ENCODE measurements around the gene SLC35E4.
"Not testable (repeated sequence)": the region's sequence is repeated elsewhere in the genome, so short reads cannot be mapped to it uniquely, and the experiment has no call there.

The SLC35E4 gene

DNA sequence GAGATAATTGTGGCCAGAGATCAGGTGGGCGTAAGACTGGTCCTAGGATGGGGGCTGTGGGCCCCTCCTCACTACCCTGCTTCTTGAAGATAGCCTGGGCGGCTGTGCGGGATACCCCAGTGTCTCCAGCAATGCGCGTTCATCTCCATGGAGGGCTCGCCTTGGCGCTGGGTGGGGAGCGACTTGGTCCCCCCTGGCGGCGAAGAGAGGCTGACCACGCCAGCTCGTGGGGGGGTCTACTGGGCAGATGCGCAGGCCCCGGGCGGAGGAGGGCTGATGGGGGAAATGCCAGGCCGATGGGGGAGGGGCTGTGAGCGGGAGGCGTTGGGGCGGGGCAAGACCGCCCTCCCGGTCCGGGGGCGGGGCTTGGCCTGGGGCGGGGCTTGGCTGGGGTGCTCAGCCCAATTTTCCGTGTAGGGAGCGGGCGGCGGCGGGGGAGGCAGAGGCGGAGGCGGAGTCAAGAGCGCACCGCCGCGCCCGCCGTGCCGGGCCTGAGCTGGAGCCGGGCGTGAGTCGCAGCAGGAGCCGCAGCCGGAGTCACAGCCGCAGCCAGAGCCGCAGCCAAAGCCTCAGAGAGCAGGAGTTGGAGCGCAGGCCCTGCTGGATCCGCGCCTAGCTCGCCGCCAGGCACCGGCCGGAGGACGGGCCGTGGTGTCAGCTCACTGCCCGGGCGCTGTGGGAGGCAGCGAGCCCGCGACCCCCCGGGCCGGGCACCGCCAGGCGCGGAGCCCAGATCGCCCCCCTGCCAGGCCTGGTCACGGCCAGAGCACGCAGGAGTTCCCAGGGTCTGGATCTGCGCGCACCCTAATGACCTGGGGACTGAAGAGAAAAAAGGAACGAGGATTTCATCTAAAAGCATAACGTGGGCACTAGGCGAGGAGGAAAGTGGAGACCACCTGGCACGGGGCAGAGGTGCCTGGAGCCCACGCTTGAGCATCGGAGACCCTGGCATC, at the start of gene SLC35E4:
SLC35E4 (plus strand) TSS at position 509 of the 953 bp plus-strand sequence. CDS start 670 bp downstream, outside the sequence.
- peak; percentile 56 for DNase-seq (ENCODE audit: low read depth)

DNA sequence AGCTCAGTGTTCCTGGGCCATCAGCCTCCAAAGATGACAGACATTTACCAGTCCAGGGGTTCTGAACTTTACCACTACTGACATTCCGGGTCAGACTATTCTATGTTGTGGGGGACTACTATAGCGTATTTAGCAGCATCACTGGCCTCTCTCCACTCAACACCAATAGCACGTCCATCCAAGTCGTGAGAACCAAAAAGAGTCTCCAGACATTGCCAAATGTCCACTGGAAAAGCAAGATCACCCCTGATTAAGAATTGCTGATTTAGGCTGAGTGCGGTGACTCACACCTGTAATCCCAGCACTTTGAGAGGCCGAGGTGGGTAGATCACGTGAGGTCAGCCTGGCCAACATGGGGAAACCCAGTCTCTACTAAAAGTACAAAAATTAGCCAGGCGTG, 49.2 kb upstream of the SLC35E4 start:
- H3K4me3 ChIP-seq (ENCODE audit: low read depth, low read length) = no peak overlapping the region
- DNase-seq (ENCODE audit: low read depth) = no peak

More for the DNA sequence above, at the start of gene SLC35E4:
- peak within 1 kb of the TSS; percentile 67 for H3K4me3 ChIP-seq (ENCODE audit: low read depth, low read length)

DNA sequence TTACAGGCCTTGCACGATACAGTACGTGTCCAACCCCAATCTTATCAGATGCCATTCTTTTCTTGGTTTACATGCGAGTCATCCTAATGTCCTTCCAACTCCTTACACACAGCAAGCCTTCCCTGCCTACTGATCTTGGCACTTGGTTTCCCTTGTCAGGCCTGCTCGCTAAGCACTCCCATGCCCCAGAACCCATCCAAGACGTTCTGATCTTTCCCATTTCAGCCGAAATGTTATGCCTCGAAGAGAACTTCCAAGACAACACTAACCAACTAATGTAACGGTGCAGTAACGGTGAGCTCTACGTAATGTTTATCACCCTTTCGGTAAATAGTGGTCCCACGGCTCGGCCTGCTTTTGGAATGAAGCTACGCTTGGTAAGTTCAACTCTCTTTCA, 44.4 kb upstream of the SLC35E4 start:
- peak overlapping the region; percentile 82 for H3K4me3 ChIP-seq (ENCODE audit: low read depth, low read length)
- no peak for DNase-seq (ENCODE audit: low read depth)

DNA sequence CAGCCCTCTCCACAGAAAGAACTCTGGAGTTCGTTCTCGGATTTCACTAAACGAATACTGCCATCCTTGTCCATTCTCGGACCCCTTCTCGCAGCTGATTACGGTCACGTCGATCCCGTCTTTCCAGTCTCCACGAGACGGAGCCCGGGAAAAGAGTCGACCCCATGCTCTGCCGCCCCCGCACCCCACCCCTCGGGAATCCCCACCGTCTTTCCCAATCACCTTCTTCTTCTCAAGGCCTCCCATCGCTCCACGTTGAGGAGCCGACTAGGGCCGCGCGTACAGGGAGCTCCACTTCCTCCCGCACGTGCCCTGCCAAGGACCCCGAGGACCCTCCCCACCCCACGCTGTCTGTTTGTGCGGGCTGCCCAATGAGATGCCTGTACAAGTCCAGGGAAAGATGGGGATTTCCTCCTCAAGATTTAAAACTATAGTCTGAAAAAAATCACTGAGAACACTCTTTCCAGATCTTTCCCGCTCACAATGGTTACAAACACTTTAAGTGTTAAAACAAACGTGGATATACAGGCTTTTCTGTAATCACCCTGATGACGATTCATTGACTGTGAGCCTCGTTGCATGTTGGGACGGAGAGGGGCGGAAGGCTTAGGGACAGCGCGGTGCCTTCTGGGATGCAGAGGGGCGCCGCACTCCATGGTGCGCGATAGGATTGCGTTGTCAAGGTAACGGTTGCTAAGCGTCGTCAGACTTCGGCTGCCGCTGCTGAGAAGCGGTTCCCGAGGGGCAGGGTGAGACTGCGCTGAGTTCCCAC, 43.8 kb upstream of the SLC35E4 start, which contains the start of gene PES1:
PES1 (minus strand) TSS at position 323 of the 772 bp plus-strand sequence; CDS start at position 246, 77 bp downstream.
- DNase-seq (ENCODE audit: low read depth) = peak; percentile 99
- peak within 1 kb of the TSS; percentile 82 for H3K4me3 ChIP-seq (ENCODE audit: low read depth, low read length)

- not testable (repeated sequence) for DNase-seq (ENCODE audit: low read depth)
- peak overlapping the region; percentile 37 for H3K4me3 ChIP-seq (ENCODE audit: low read depth, low read length)
Measured at GRCh38 chr22:30592360-30592713, 43.2 kb upstream of the SLC35E4 start.

GRCh38 chr22:30596199-30596598, 39.4 kb upstream of the SLC35E4 start:
- H3K4me3 ChIP-seq (ENCODE audit: low read depth, low read length) = no peak overlapping the region
- no peak for DNase-seq (ENCODE audit: low read depth)

GRCh38 chr22:30596886-30597285, 38.7 kb upstream of the SLC35E4 start:
- DNase-seq (ENCODE audit: low read depth) = no peak
- no peak overlapping the region for H3K4me3 ChIP-seq (ENCODE audit: low read depth, low read length)

GRCh38 chr22:30598986-30599385, 36.6 kb upstream of the SLC35E4 start:
- no peak overlapping the region for H3K4me3 ChIP-seq (ENCODE audit: low read depth, low read length)
- no peak for DNase-seq (ENCODE audit: low read depth)

DNA sequence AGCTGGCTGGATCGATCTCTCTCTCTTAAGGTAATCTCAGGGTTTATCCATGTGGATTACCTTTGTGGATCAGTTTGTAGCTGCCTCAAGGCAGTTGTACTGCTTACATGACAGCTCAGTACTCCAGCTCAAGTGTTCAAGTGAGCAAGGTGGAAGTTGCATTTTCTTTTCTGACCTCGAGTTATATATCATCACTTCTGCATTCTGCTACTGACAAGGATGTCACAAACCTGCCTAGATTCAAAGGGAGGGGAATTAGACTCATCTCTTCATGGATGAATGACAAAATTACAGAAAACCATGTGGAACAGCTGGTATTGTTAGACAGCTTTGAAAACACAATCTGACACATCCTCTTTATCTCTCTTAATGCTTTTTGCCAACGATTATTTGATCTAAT, 34.7 kb upstream of the SLC35E4 start:
- DNase-seq (ENCODE audit: low read depth) = no peak
- H3K4me3 ChIP-seq (ENCODE audit: low read depth, low read length) = no peak overlapping the region

DNA sequence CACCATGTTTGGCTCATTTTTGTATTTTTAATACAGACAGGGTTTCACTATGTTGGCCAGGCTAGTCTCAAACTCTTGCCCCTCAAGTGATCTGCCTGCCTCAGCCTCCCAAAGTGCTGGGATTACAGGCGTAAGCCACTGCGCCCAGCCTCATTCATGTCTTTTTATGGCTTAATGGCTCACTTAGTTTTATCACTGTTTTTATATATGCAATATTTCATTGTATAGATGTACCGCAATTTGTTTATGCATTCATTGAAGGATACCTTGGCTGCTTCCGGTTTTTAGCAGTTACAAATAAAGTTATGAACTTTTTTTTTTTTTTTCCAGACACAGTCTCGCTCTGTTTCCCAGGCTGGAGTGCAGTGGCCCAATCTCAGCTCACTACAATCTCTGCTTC, 34.1 kb upstream of the SLC35E4 start:
- H3K4me3 ChIP-seq (ENCODE audit: low read depth, low read length) = no peak overlapping the region
- DNase-seq (ENCODE audit: low read depth) = no peak

GRCh38 chr22:30602049-30602448, 33.5 kb upstream of the SLC35E4 start:
- no peak overlapping the region for H3K4me3 ChIP-seq (ENCODE audit: low read depth, low read length)
- DNase-seq (ENCODE audit: low read depth) = no peak

GRCh38 chr22:30603801-30604200, 31.8 kb upstream of the SLC35E4 start:
- DNase-seq (ENCODE audit: low read depth) = no peak
- no peak overlapping the region for H3K4me3 ChIP-seq (ENCODE audit: low read depth, low read length)

GRCh38 chr22:30604723-30605122, 30.9 kb upstream of the SLC35E4 start:
- DNase-seq (ENCODE audit: low read depth) = no peak
- no peak overlapping the region for H3K4me3 ChIP-seq (ENCODE audit: low read depth, low read length)

- peak overlapping the region; percentile 55 for H3K4me3 ChIP-seq (ENCODE audit: low read depth, low read length)
- DNase-seq (ENCODE audit: low read depth) = no peak
Measured at GRCh38 chr22:30605449-30606110, 30.0 kb upstream of the SLC35E4 start.

GRCh38 chr22:30606455-30607299, 28.9 kb upstream of the SLC35E4 start, which contains the start of gene TCN2:
TSS of gene TCN2 (plus strand) at chr22:30607174. CDS start at chr22:30607332, 158 bp downstream.
- DNase-seq (ENCODE audit: low read depth) = peak; percentile 62
- peak within 1 kb of the TSS; percentile 55 for H3K4me3 ChIP-seq (ENCODE audit: low read depth, low read length)

DNA sequence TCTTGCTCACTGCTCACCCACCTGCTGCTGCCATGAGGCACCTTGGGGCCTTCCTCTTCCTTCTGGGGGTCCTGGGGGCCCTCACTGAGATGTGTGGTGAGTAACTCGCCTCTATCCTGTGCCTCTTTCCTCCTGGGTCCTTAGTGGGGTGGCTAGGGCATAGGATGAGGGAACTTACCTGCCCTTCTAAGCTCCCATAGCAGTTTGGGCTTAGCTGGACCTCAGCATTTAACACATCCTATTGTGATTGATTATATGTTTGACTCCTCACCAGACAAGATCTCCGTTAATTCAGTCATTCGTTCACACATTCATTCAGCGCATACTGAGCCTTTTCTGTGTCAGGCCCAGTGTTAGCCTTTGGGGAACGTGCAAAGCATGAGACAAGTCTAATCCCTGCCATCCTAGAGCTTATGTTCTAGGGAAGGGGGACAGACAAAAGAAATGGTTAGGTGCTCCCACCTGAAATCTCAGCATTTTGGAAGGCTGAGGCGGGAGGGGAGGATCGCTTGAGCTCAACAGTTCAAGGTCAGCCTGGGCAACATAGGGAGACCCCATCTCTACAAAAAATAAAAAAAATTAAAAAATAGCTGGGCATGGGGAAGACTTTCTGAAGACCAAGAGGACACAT, 28.2 kb upstream of the SLC35E4 start:
- peak overlapping the region; percentile 55 for H3K4me3 ChIP-seq (ENCODE audit: low read depth, low read length)
- no peak for DNase-seq (ENCODE audit: low read depth)

DNA sequence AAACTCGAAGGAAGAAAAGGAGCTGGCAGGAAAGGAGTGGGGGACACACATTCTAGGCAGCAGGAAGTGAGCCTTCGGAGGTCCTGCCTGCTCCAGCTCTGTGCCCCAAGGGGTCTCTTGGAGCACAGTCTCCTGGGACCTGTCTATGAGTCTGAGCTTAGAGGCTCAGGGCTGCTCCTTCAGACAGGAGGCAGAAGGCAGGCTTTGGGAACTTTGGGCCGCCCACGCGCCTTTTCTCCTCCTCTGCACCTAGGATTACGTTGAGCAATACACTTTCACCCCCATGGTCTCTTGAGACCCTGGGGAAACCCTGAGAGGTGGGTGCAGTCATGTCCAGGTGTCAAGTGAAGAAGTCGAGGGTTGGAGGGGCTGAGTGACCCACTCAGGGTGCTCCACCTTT, 27.6 kb upstream of the SLC35E4 start:
- no peak overlapping the region for H3K4me3 ChIP-seq (ENCODE audit: low read depth, low read length)
- no peak for DNase-seq (ENCODE audit: low read depth)

All from skeletal muscle cell (primary cell).